HCT116 (cell line): Measurements from ENCODE around the gene UCK1. TPM values are rescaled to one million over a fixed set of nuclear protein-coding genes. Genes with fewer than 3 reads are reported as not detected.

Experiments
- ATAC-seq: fragments of 200-7000 bp; cut with Tn5 transposase; 2 replicates; pipeline ENCODE4 v1.9.1; 2020; ENCODE audit warnings: mild to moderate bottlenecking, moderate library complexity
- BruUV-seq: library from RNA; stranded (reverse); fragments of 400-500 nt; replicated peaks from 2 replicates; lab custom pipeline; 2021; lab: Mats Ljungman, UMichigan
- CTCF ChIA-PET: fragments of 300-600 bp; sonication (Branson Sonifier 250); formaldehyde crosslinking; loops from one replicate; lab custom pipeline; 2021; ENCODE audit warnings: antibody characterized with exemption; lab: Charles Lee
- POLR2A ChIA-PET: fragments of 300-600, 350-600 bp; sonication (Branson Sonifier 250); formaldehyde crosslinking; loops from one replicate; lab custom pipeline; 2021; ENCODE audit warnings: antibody characterized with exemption; lab: Charles Lee
- RAD21 ChIA-PET, 2 experiments: fragments of 300-600 bp; sonication (Branson Sonifier 250); formaldehyde crosslinking; loops; one replicate each; lab custom pipeline; 2023; ENCODE audit warnings: low total read pairs in 2 of 2; ENCODE audit not compliant: uncharacterized antibody in 2 of 2, unreplicated experiment in 2 of 2, low non-redundant PET in 1 of 2; lab: Charles Lee
- DNase-seq: peaks from one replicate; pipeline ENCODE4 v3.0.0-alpha.2; 2010; ENCODE audit warnings: low read depth, low spot score
- H2AFZ ChIP-seq: fragments of 200-600 bp; shearing (Covaris generic), sonication (generic); 2 replicates; pipeline ENCODE4 v1.6.1; 2017; ENCODE audit warnings: low read depth, mixed run types, mixed read lengths, antibody characterized with exemption, low read length; ENCODE audit not compliant: poor library complexity, severe bottlenecking
- H3K27ac ChIP-seq: 2 replicates; pipeline ENCODE4 v1.5.1; 2012; ENCODE audit warnings: low read depth, low read length
- H3K27me3 ChIP-seq: fragments of 200-600 bp; sonication (generic); 2 replicates; pipeline ENCODE4 v1.6.1; 2016; ENCODE audit warnings: mixed run types, low read length, mixed read lengths; ENCODE audit not compliant: insufficient read depth
- H3K36me3 ChIP-seq, 2 experiments: fragments of 200-500 bp in 1 of 2; fragments of 200-600 bp in 1 of 2; sonication (Bioruptor generic) in 1 of 2; sonication (generic) in 1 of 2; 2 replicates each; pipeline versions ENCODE4 v1.5.1 to v1.6.1; 2014 to 2016; ENCODE audit warnings: low read length in 2 of 2, inconsistent platforms in 1 of 2, mixed read lengths in 1 of 2, mixed run types in 1 of 2; ENCODE audit not compliant: insufficient read depth in 2 of 2, control insufficient read depth in 1 of 2
- H3K4me1 ChIP-seq, 2 experiments: fragments of 200-600 bp in 1 of 2; sonication (generic) in 1 of 2; 2 replicates each; pipeline versions ENCODE4 v1.5.1 to v1.6.1; 2012 to 2017; ENCODE audit warnings: low read length in 2 of 2, inconsistent platforms in 1 of 2, mild to moderate bottlenecking in 1 of 2, mixed read lengths in 1 of 2, mixed run types in 1 of 2, moderate library complexity in 1 of 2; ENCODE audit not compliant: insufficient read depth in 2 of 2, control insufficient read depth in 1 of 2
- H3K4me2 ChIP-seq: fragments of 200-600 bp; sonication (generic); 2 replicates; pipeline ENCODE4 v1.6.1; 2017; ENCODE audit warnings: mixed run types, low read length, mixed read lengths
- H3K4me3 ChIP-seq, 2 experiments: fragments of 200-600 bp in 1 of 2; sonication (generic) in 1 of 2; replicated peaks in 1 of 2; 2 replicates each; pipeline ENCODE4 v1.5.1; 2011 to 2016; ENCODE audit warnings: low read length in 2 of 2, control low read depth in 1 of 2, low read depth in 1 of 2, mild to moderate bottlenecking in 1 of 2, mixed read lengths in 1 of 2, mixed run types in 1 of 2
- H3K79me2 ChIP-seq: fragments of 200-600 bp; sonication (generic); 2 replicates; pipeline ENCODE4 v1.6.1; 2017; ENCODE audit warnings: mild to moderate bottlenecking, mixed run types, low read length, moderate library complexity, mixed read lengths; ENCODE audit not compliant: insufficient read depth
- H3K9ac ChIP-seq: fragments of 200-600 bp; sonication (generic); 2 replicates; pipeline ENCODE4 v1.6.1; 2016; ENCODE audit warnings: low read length, mixed read lengths
- H3K9me2 ChIP-seq: fragments of 200-600 bp; sonication (generic), shearing (Covaris generic); 2 replicates; pipeline ENCODE4 v1.6.1; 2017; ENCODE audit warnings: mixed run types, mild to moderate bottlenecking, moderate library complexity; ENCODE audit not compliant: insufficient read depth
- H3K9me3 ChIP-seq, 2 experiments: fragments of 200-500 bp in 1 of 2; fragments of 200-600 bp in 1 of 2; sonication (Bioruptor generic) in 1 of 2; sonication (generic) in 1 of 2; 2 replicates each; pipeline ENCODE4 v1.6.1; 2014 to 2017; ENCODE audit warnings: low read length in 2 of 2, mixed read lengths in 2 of 2, inconsistent platforms in 1 of 2, low read depth in 1 of 2, mild to moderate bottlenecking in 1 of 2, mixed run types in 1 of 2, moderate library complexity in 1 of 2; ENCODE audit not compliant: control insufficient read depth in 1 of 2, insufficient read depth in 1 of 2
- H4K20me1 ChIP-seq: fragments of 200-600 bp; sonication (generic), shearing (Covaris generic); 2 replicates; pipeline ENCODE4 v1.6.1; 2017; ENCODE audit warnings: mixed run types, mild to moderate bottlenecking, moderate library complexity; ENCODE audit not compliant: insufficient read depth
- CBX3 ChIP-seq: IDR thresholded peaks from 2 replicates; pipeline ENCODE4 v1.6.1; 2012; ENCODE audit warnings: low read depth
- EZH2 ChIP-seq: fragments of 200-600 bp; sonication (generic); IDR thresholded peaks from 2 replicates; pipeline ENCODE4 v1.6.1; 2017; ENCODE audit warnings: antibody characterized with exemption, mixed run types
- EZH2phosphoT487 ChIP-seq: fragments of 200-600 bp; IDR thresholded peaks from 2 replicates; pipeline ENCODE4 v1.6.1; 2018; ENCODE audit warnings: antibody characterized with exemption, borderline replicate concordance
- FOSL1 ChIP-seq: IDR thresholded peaks from 2 replicates; pipeline ENCODE4 v1.6.1; 2012; ENCODE audit warnings: low read depth
- MAX ChIP-seq: IDR thresholded peaks from 2 replicates; pipeline ENCODE4 v1.6.1; 2012
- TCF7L2 ChIP-seq: IDR thresholded peaks from 2 replicates; pipeline ENCODE4 v1.7.0; 2011; ENCODE audit warnings: borderline replicate concordance, inconsistent platforms; ENCODE audit not compliant: insufficient read depth, insufficient read length; ENCODE audit errors: extremely low read depth
- ZBTB33 ChIP-seq: IDR thresholded peaks from 2 replicates; pipeline ENCODE4 v1.6.1; 2011; ENCODE audit warnings: mild to moderate bottlenecking, low read length, moderate library complexity; ENCODE audit not compliant: insufficient replicate concordance; ENCODE audit errors: extremely low read depth
- ZFX ChIP-seq: fragments of 450-650 bp; IDR thresholded peaks from 2 replicates; pipeline ENCODE4 v1.6.1; 2017
- ZNF274 ChIP-seq: fragments of 200-500 bp; sonication (Bioruptor generic); IDR thresholded peaks from 2 replicates; pipeline ENCODE4 v1.6.1; 2014; ENCODE audit warnings: mild to moderate bottlenecking, low read depth, low read length, inconsistent platforms
- intact Hi-C: fragments of 100-400 bp; cut with micrococcal nuclease; formaldehyde crosslinking; loops from 2 replicates; pipeline ENCODE4 v1.10.0; 2022
- total RNA-seq: library from RNA; stranded (reverse); gene quantifications from one replicate; pipeline ENCODE4 v1.2.1, GENCODE V29; 2021; ENCODE audit not compliant: unreplicated experiment

Gene UCK1
- total RNA-seq, 1 experiment from 2014 or later: 17.5 TPM

DNA sequence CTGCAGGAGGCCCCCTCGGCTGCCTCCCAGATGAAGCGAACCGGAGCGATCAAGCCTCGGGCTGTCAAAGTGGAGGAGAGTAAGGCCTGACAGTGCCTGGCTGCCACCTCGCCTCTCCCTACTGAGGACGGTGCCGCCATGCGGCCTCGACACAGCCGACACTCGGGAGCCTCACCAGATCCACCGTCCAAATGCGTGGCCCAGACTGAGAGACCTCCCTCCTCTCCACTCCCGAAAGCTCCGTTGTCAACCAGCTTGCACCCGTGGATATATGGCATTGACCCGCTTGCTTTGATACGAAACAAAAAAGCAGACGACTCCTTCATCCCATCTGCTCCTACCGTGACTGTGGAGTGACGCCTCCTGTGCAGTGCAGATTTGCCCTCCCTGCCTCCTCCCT is 35.3 kb downstream of the UCK1 start (continued):
- TF ChIP-seq TCF7L2 (no peak), ZFX (no peak), FOSL1 (no peak), EZH2phosphoT487 (no peak), ZNF274 (no peak)

DNA sequence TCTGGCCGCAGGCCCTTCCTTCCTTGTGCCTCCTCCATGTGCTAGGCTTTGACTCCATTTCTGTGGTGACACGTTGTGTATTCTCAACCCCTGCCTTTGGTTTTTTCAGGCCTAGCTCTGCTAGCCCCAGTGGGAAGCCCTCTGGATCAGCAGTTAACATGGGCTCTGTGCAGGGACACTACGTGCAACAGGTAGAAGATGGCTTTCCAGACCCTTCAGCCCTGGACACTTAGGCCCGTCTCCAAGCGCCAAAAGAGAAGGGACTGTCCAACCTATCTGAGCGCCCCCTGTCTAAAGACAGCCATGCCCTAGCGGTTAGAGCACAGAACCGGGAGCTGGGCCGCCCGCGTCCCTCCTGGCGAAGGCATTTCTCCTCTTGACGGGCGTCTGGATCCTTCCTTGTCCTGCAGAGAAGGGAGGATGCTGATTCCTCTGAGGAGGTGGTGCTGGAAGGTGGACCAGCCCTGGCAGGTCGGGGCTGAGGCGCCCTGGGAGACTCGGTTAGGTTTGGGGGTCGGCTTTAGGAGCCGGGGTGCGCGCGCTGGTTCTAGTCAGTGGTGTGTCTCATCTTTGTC is 36.7 kb downstream of the UCK1 start:
- no TSS peak for BruUV-seq

More for the DNA sequence above, 36.7 kb downstream of the UCK1 start:
- Histone ChIP-seq H3K4me3 (no peak overlapping the region), H2AFZ (no peak overlapping the region), H3K4me2 (no peak overlapping the region), H3K4me1 (no peaks in the 10 kb centered on the region), H3K9ac (no peak overlapping the region), H3K9me3 (no peaks in the 10 kb centered on the region), H3K9me2 (no peaks in the 10 kb centered on the region), H3K36me3 (peaks cover 76 to 85% of the 10 kb centered on the region in 2 experiments), H3K79me2 (no peaks in the 10 kb centered on the region), H3K27ac (no peak overlapping the region), H4K20me1 (no peaks in the 10 kb centered on the region), H3K27me3 (no peaks in the 10 kb centered on the region)
- intact Hi-C loops: no loop called here
- POLR2A ChIA-PET: no interaction called here
- RAD21 ChIA-PET: no interaction called here
- TF ChIP-seq EZH2 (no peak), MAX (no peak), FOSL1 (no peak), ZBTB33 (no peak), CBX3 (no peak)
- no peak for ATAC-seq
- no peak for DNase-seq
- CTCF ChIA-PET: interaction anchor here (0.8 kb wide), 1 partner anchor 771 kb away, joined by 4 read pairs; no protein-coding TSS in a partner anchor
